ENCODE data around the gene FUCA2.
A peak's percentile ranks its signal among the peaks of the same experiment; 100 is the strongest.
"Not testable (repeated sequence)": the region's sequence is repeated elsewhere in the genome, so short reads cannot be mapped to it uniquely, and the experiment has no call there.

Gene FUCA2

DNA sequence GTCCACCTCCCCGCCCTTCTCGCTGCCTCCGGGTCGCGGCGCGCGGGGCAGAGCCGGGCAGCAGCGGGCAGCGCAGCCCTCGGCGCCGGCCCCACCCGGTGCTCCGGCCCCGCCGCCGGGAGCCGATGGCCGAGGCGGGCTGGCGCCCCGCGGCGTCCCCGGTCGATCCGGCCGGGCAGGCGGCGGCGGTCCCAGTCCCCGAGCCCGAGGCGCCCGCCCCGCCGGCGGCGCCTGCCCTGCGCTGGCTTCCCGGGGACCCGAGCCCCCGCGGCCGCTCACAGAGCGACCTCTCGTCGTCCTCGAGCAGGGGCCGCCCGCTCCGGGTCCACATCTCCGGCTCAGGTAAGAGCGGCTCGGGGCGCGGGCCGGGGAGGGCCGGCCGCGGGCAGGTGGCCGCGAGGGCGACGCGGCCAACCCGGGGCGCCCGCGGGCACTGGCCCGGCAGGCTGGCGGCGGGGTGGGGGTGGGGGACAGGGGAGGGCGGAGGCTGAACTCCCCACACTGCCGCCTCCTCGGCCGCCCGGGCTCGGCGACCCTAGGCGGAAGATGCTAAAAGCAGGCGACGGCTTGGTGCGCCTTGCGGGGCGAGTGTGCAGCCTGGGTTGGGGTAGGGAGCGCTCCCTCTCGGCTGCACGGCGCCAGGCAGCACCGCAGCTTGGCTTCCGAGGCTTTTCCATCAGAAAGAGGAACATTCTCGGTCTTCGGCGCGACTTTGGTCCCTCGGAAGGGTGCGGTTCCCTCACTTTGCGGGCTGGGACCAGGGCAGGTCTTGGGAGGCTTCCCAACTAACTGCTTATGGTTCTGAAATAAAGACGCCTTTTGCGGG, 25.6 kb upstream of the FUCA2 start:
- DNase-seq (ENCODE audit: low read depth in 2 of 2): peak; percentile 35 to 40

DNA sequence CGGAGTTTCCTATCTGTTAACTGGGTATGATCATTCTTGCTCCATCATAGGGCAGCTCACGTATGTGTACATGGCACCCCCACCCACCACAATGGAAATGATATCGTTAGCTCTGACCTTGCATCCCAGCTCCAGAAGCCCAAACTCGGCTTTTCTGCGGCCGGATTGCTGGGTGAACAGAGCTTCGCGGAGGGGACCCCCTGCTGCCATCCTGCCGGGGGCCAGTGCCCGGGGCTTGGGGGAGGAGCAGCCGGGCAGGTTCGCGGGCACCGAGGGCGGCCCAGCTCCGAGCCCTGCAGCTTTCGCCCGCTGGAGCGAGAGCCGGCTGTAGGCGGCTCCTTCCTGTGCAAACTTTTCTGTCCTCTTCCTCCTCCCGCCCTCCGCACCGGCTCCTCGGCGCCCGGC, 24.9 kb upstream of the FUCA2 start:
- peak in 1 of 2 experiments; percentile 45 for DNase-seq (ENCODE audit: low read depth in 2 of 2)

DNA sequence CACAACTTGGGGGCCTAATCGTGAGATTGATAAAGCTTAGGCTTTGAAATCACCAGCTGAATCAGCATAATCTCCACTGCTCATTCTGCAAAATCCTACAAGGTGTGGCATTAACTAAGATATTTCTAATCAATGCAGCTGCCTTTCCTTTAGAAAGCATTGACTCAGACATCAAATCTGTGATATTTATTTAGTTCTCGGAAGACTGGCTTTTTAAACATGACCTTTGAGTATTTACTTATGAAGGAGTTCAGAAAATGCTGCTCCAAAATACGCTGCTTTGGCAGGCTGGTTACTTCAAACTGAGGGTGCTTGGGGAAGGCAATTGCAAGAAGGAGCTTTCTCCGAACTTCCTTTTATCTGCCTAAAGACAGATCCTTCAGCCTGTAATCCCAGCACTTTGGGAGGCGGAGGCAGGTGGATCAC, 23.7 kb upstream of the FUCA2 start:
- no peak for DNase-seq (ENCODE audit: low read depth in 2 of 2)

DNA sequence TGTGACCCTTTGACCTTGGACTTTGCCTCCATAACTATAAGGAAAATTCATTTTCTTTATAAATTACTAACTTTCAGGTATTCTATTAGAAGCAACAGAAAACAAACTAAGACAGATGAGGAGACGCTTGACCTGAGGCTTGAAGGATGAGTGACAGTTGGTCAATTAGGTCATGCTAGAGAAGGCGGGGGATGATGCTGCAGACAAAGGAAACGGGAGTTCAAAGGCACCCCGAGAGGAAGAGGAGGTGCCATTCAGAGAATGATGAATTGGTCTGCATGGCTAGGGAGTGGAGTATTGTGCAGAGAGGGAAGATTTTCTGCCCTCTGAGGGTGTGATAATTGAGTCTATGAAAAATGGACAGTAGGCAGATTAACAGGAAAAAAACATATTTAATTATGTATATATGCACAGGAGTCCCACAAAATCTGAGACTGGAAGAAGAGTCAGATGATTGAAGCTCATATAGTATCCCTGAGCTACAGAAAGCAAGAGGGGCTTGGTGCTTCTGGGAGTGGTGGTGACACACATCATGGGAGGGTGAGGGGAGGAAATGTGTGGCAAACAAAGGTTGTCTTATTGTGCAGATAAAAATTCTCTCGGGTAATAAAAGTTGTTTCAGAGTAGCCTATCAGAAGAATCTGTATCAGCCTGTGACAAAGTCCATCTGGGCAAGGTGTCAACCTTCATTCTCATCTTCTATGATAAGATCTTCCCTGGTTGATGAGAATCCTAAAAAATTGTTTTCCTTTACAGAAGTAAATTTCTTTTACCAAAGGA, 20.4 kb upstream of the FUCA2 start:
- no peak for DNase-seq (ENCODE audit: low read depth in 2 of 2)

DNA sequence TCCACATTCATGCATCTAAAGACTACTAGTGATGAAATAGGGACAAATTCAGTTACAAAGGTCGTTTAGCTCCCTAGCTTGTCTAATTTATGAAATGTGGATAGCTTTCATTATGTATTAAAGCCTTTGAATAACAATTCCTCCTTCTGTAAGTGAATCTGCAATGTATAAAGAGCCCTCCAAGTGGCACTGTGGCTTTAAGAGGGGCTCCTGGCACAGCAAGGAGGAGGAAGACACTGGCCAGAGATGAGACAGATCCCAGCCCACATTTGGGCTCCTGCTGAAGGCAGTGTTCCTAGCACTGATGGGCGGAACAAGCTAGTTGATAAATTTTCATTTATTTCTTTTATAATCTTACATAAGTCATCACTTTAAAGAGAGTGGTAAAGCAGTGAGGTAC, 17.6 kb upstream of the FUCA2 start:
- no peak for DNase-seq (ENCODE audit: low read depth in 2 of 2)

DNA sequence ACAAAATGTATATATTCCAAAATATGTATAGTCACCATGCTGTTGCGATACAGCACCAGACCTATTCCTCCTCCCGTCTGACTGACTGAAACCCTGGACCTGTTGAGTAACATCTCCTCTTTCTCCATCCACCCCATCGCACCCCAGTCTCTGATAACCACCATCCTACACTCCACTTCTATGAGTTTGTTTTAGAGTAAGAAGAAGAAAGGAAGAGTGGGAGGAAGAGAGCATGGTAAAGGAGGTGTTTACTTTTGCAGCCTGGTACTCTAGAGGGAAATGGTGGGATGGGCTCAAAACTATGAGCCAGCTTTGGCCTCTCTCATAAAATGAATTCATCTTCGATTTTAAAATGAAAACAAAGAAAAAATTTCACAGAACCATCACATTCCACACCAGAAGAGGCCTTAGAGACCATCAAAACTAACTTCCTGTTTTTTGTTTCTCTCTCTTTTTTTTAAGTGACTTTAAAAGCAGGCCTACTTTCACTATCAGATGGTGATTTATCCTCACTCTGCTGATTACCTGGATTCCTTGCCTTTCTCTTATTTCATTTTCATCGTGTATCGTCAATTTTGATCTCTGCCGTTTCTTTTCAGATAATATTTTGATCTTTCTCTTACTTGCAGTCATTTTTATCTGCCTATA, 16.8 kb upstream of the FUCA2 start:
- DNase-seq (ENCODE audit: low read depth in 2 of 2): no peak

DNA sequence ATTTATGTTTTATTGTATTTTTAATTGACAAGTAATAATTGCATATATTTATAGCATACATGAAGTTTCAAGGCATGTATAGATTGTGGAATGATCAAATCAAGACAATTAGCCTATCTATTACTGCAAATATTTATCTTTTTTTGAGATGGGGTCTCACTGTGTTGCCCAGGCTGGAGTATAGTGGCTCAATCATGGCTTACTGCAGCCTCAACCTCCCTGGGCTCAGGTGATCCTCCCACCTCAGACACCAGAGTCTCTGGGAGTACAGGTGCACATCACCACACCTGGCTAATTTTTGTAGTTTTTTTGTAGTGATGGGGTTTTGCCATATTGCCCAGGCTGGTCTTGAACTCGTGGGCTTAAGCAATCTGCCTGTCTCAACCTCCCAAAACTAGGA, 16.2 kb upstream of the FUCA2 start:
- no peak for DNase-seq (ENCODE audit: low read depth in 2 of 2)

DNA sequence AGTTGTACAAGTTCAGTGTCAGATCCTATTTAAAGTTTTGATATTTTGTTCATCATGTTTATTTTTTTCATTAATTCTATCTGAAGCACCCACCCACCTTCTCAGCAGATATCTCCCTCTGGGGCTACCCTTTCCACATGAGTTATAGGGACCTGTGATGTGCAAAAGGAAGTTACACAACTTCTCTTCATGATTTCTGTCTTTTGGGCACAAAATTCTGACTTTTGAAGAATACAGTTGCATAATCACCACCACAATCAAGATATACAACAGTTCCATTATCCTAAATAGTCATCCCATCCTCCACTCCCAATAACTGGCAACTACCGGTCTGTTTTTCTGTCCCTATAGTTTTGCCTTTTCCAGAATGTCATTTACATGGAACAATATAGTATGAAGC, 13.8 kb upstream of the FUCA2 start:
- DNase-seq (ENCODE audit: low read depth in 2 of 2): no peak

DNA sequence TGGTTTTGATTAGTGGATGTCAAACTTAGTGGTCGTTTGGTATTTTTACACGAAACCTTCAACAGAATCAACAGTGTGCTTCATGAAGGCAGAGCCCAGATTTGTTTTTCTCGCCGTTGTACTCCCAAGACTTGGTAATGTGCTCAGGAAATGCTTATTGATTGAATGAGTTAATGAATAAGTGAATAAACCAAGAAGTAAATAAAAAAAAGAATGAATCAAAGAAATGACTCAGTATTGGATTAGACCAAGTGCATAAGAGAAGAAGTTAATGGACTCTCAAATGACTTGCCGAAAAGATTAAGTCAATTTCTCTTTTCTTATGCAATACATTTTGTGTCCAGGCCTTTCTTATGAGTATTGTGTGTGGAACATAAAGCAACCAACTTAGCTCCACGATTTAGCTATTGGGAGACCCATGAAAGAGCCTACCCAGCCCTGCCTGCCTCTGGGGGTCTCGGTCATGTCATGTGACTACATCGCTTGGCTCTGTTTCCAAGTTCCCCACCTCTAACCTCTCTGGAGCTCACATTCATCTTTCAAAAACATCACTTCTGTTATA, 10.6 kb upstream of the FUCA2 start:
- DNase-seq (ENCODE audit: low read depth in 2 of 2): no peak

DNA sequence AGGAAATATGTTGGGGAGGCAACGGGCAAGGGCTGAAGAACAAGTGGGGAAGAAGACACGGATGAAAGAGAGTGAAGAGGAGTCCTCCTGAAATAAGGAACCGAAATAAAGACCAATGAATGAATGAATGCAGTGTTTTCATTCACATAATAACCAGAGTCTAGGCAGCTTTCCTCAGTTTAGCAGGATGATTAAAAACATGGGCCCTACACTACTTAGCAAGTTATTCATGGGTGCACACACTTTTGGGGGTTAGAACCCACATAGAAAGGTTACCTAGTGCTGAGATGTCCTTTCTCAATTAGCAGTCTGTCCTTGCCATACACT, 5.9 kb upstream of the FUCA2 start:
- DNase-seq (ENCODE audit: low read depth in 2 of 2): no peak

DNA sequence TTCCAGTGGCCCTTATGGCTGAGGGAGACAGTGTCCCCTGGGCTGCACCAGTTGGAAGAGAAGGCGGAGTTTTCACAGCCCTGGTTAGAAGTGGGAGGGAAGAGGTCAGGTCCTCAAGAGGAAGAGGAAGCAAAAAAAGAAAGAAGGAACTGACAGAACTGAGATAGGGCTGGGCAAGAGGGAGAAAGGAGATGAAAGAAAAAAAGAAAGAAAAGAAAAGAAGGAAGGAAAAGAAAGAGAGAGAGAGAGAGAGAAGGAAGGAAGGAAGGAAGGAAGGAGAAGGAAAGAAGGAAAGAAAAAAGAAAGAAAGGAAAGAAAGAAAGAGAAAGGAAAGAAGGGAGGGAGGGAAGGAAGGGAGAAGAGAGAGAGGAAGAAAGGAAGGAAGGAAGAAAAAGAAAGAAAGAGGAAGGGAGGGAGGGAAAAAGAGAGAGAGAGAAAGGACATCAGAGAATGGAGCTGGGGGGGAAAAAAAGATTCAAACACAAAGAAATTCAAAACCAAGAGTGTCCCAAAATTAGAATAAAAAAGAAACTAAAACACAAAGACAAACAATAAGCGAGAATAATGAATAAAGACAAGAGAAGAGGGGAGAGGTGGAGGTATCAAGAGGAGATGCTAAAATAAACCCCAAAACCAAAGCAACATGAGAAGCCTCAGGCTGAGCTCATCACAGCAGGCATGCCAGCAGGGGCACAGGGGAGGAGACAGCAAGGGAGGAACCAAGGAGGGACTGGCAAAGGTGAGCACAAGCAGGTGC, 5.3 kb upstream of the FUCA2 start:
- DNase-seq (ENCODE audit: low read depth in 2 of 2): no peak

DNA sequence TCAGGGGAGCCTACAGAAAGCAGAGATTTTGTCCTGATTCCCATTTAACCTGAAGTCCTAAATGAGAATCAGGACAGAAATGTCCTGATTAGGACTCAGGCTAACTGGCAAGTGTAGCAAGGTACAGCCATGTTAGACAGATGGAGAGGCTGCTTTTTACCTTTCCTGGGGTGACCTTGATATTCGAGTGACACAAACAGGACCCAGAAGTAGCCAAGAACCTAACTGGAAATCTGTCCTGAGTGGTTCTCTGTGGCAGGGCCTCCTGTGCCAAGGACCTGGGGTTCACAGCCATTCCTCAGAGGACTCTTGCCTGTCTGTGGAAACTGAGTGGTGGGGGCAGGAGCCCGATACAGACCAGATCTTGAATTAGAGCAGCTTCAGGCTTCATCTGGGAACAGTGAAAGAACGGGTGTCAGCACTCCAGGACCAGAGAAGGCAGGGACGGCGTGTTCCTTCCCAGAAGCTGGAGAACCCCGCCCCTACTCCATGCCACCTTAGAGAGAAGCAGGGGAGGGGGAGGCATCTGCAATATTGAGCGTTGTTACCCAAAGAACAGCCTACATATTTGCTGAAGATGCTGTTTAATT, 4.3 kb upstream of the FUCA2 start:
- no peak for DNase-seq (ENCODE audit: low read depth in 2 of 2)

DNA sequence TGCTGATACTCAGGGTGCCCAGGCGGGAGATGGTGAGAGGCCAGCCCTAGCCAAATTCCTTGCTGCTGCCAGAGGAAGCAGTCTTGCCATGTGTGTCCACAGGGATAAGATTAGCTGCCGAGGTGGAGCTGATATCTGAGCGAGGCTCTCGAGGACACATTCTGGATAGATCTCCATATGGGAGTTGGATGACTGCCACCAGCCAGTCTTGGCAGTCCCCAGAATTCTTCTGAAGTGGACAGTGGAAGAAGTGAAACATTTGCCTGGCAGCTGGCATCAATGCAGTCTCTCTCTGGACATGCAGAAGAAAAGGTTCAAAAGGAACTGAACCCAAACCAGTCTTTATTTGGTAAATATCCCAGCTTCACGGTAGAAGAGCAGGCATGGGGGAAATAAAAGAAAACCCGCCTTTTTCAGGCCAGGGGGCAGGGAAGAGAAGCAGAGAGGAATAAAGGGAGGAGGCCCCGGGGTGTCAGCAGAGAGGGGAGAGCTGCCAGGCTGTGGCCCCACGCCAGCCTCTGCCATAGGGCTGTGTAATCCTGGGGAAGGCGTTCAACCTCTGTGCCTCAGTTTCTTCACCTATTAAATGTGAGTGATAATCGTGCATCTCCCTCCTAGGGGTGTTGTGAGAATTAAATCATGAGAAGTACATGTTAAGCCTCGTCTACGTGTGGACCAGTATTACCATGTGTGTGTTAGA, 3.7 kb upstream of the FUCA2 start:
- DNase-seq (ENCODE audit: low read depth in 2 of 2): no peak

DNA sequence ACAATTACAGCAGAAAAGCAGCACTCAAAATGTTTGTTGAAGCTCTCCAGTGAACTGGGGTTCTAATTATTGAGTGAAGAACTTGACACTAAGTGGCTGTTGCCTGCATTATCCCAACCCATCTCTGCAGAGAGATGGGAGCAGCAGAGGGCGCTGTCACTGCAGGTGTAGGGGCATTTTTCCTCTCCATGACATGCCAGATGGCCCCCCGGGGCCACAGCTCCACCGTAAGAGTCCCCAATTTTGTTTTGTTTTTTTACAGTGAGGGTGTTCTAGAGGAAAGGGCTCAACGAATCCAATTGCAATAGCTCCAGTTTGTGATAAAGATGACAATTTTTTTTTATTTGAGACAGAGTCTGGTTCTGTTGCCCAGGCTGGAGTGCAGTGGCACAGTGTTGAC, 1.9 kb upstream of the FUCA2 start:
- no peak for DNase-seq (ENCODE audit: low read depth in 2 of 2)

DNA sequence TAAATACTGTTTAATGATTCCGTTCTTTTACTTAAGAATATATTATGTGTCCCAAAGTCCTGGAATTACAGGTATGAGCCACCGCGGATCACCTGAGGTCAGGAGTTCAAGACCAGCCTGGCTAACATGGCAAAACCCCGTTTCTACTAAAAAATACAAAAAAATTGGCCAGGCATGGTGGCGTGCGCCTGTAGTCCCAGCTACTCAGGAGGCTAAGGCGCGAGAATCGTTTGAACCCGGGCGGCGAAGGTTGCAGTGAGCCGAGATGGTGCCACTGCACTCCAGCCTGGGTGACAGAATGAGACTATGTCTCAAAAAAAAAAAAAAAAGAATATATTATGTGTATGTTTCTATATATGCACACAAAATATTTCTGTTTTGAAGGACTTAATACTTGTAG, 1.2 kb downstream of the FUCA2 start:
- DNase-seq (ENCODE audit: low read depth in 2 of 2): not testable (repeated sequence)

DNA sequence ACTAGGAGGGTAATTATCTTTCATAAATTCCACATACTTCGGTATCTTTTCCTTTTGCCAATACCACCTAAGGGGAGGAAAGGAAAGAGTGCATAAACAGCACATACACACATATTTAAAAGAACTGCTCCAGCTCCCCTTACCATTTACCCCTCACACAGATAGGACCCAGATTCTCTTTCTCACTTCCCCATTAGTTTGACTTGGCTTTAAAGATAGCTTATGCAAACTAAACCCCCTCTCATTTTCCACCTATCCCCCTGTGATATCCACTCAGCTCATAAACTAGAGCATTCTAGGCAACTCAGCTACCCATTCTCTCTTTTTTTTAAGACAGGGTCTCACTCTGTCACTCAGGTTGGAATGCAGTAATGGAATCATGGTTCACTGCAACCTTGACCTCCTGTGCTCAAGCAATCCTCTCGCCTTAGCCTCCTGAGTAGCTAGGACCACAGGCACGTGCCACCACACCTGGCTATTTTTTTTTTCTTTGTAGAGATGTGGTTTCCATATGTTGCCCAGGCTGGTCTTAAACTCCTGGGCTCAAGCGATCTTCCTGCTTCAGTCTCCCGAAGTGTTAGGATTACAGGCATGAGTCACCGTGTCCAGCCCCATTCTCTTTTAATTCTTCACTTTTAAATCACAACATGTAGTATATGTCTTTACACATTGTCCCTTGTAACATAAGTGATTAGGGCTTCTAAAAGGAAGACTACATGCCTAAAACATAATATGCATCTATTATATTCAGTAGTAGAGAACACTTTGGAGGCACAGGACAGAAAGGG, 4.0 kb downstream of the FUCA2 start:
- DNase-seq (ENCODE audit: low read depth in 2 of 2): no peak

DNA sequence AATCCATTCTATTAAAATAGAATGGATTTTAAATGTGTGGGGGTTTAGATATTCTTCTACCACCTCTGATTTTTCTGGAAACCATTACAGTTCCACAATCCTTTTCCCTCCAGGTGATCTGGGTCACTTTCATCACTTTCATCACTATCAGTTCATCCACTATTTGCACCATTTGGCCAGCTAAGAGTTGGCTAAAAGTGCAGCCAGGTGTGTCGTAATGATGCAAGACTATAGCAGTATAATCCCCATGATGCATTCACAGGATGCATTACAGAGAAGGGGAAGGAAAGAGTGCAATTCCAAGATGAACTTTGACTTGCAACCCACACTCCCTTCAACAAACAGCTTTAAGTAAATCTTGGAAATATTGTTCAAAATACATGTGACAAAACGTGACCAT, 4.9 kb downstream of the FUCA2 start:
- DNase-seq (ENCODE audit: low read depth in 2 of 2): no peak

DNA sequence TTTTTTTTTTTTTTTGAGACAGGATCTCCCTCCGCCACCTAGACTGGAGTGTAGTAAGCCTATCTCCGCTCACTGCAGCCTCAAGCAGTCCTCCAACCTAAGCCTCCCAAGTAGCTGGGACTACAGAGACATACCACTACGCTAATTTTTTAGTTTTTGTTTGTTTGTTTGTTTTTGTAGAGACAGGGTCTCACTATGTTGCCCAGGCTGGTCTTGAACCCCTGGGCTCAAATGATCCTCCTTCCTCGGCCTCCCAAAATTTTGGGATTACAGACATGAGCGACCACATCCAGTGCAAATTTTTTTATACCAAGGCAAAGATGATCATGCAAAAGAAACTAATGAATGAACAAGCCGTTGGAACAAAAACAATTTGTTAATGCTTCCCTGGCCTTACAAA, 5.3 kb downstream of the FUCA2 start:
- DNase-seq (ENCODE audit: low read depth in 2 of 2): no peak

DNA sequence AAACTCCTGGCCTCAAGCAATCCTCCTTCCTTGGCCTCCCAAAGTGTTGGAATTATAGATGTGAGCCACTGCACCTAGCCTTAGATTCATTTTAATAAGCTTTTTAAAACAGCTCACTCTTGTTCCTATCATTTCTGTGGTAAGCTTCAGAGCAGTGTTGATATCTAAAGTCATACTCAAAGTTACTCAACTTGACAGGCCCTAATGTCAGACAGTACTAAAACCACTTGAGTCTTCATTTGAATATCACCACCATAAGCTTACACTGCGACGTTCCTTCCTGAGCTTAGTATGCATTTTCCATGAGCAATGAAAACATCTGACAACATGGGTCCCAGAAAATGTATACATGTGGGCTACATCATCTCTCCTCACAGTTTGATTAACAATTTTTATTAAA, 6.0 kb downstream of the FUCA2 start:
- DNase-seq (ENCODE audit: low read depth in 2 of 2): no peak

DNA sequence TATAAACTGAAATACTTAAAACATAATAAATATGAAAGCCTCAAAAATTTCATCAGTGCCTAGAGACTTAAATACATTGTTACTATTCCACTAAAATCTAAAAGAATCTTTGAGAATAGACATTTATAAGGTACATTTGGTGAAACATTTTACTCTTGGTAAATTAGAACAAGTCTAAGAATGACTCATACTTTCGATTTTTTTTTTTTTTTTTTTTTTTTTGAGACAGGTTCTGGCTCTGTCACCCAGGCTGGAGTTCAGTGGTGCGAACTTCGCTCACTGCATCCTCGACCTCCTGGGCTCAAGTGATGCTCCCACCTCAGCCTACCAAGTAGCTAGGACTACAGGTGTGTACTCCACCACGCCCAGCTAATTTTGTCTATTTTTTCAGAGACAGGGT, 6.4 kb downstream of the FUCA2 start:
- no peak for DNase-seq (ENCODE audit: low read depth in 2 of 2)
